Trophoblast cell (in vitro differentiated cells and primary cell): ENCODE results near the gene LGALS7.

Experiments used
- DNase-seq, 2 donors: peaks; one replicate each; pipeline ENCODE4 v3.0.0-alpha.2; 2016
- H2AFZ ChIP-seq: 2 replicates; pipeline ENCODE4 v1.6.1; 2013; ENCODE audit warnings: low read length, moderate library complexity, mild to moderate bottlenecking; ENCODE audit not compliant: insufficient read depth, poor library complexity
- H2AK5ac ChIP-seq: 2 replicates; pipeline ENCODE4 v1.6.1; 2013; ENCODE audit warnings: mild to moderate bottlenecking, low read length
- H2BK120ac ChIP-seq: 2 replicates; pipeline ENCODE4 v1.6.1; 2013; ENCODE audit warnings: low read length, mild to moderate bottlenecking, moderate library complexity; ENCODE audit not compliant: insufficient read depth, poor library complexity
- H2BK12ac ChIP-seq: 2 replicates; pipeline ENCODE4 v1.6.1; 2013; ENCODE audit warnings: mild to moderate bottlenecking, low read length, moderate library complexity
- H2BK5ac ChIP-seq: 2 replicates; pipeline ENCODE4 v1.6.1; 2013; ENCODE audit warnings: low read length, low read depth, moderate library complexity, mild to moderate bottlenecking; ENCODE audit not compliant: poor library complexity
- H3K14ac ChIP-seq: 2 replicates; pipeline ENCODE4 v1.6.1; 2013; ENCODE audit warnings: mild to moderate bottlenecking, low read length
- H3K18ac ChIP-seq: 2 replicates; pipeline ENCODE4 v1.6.1; 2013; ENCODE audit warnings: mild to moderate bottlenecking, low read length
- H3K23ac ChIP-seq: 2 replicates; pipeline ENCODE4 v1.6.1; 2013; ENCODE audit warnings: low read length
- H3K27ac ChIP-seq: 2 replicates; pipeline ENCODE4 v1.5.1; 2013; ENCODE audit warnings: low read depth, mild to moderate bottlenecking, inconsistent platforms, low read length, moderate library complexity
- H3K27me3 ChIP-seq: 2 replicates; pipeline ENCODE4 v1.6.1; 2013; ENCODE audit warnings: inconsistent platforms, mild to moderate bottlenecking, low read length, moderate library complexity; ENCODE audit not compliant: insufficient read depth
- H3K36me3 ChIP-seq, 2 experiments: 1 replicate in 1 of 2; 2 replicates in 1 of 2; pipeline ENCODE4 v1.6.1; 2013; ENCODE audit warnings: low read length in 2 of 2, mild to moderate bottlenecking in 2 of 2, moderate library complexity in 1 of 2; ENCODE audit not compliant: insufficient read depth in 2 of 2, control insufficient read depth in 1 of 2
- H3K4ac ChIP-seq: 2 replicates; pipeline ENCODE4 v1.6.1; 2013; ENCODE audit warnings: low read depth, mild to moderate bottlenecking, low read length, moderate library complexity
- H3K4me1 ChIP-seq, 2 experiments: 1 replicate in 1 of 2; 2 replicates in 1 of 2; pipeline ENCODE4 v1.6.1; 2013; ENCODE audit warnings: low read length in 2 of 2, mild to moderate bottlenecking in 2 of 2, moderate library complexity in 1 of 2; ENCODE audit not compliant: insufficient read depth in 2 of 2, control insufficient read depth in 1 of 2
- H3K4me2 ChIP-seq: 2 replicates; pipeline ENCODE4 v1.6.1; 2013; ENCODE audit warnings: inconsistent platforms, mild to moderate bottlenecking, low read length, moderate library complexity
- H3K4me3 ChIP-seq: 2 replicates; pipeline ENCODE4 v1.5.1; 2013; ENCODE audit warnings: mild to moderate bottlenecking, low read depth, low read length, inconsistent platforms
- H3K79me1 ChIP-seq: one replicate; pipeline ENCODE4 v1.6.1; 2013; ENCODE audit warnings: low read length
- H3K79me2 ChIP-seq: 2 replicates; pipeline ENCODE4 v1.6.1; 2013; ENCODE audit warnings: low read length, mild to moderate bottlenecking; ENCODE audit not compliant: control insufficient read depth, insufficient read depth, poor library complexity
- H3K9ac ChIP-seq: 2 replicates; pipeline ENCODE4 v1.6.1; 2013; ENCODE audit warnings: mild to moderate bottlenecking, low read length
- H3K9me3 ChIP-seq: 2 replicates; pipeline ENCODE4 v1.6.1; 2013; ENCODE audit warnings: low read depth, mild to moderate bottlenecking, control low read depth, inconsistent platforms, low read length; ENCODE audit not compliant: insufficient read depth
- H4K12ac ChIP-seq: 2 replicates; pipeline ENCODE4 v1.6.1; 2013; ENCODE audit warnings: low read depth, mild to moderate bottlenecking, low read length, moderate library complexity
- H4K8ac ChIP-seq: 2 replicates; pipeline ENCODE4 v1.6.1; 2013; ENCODE audit warnings: low read depth, mild to moderate bottlenecking, low read length, moderate library complexity
- H4K91ac ChIP-seq: one replicate; pipeline ENCODE4 v1.6.1; 2013; ENCODE audit warnings: low read depth, mild to moderate bottlenecking, low read length, moderate library complexity
- WGBS: extraction: QIAGEN DNeasy Blood & Tissue Kit; methylation state at CpG from one replicate; pipeline ENCODE4 v1.1.7; 2013; ENCODE audit warnings: missing lambda C conversion rate; ENCODE audit not compliant: insufficient read length, insufficient coverage; ENCODE audit errors: extremely low coverage; 5-methylcytosine and 5-hydroxymethylcytosine counted together

The LGALS7 gene

DNA sequence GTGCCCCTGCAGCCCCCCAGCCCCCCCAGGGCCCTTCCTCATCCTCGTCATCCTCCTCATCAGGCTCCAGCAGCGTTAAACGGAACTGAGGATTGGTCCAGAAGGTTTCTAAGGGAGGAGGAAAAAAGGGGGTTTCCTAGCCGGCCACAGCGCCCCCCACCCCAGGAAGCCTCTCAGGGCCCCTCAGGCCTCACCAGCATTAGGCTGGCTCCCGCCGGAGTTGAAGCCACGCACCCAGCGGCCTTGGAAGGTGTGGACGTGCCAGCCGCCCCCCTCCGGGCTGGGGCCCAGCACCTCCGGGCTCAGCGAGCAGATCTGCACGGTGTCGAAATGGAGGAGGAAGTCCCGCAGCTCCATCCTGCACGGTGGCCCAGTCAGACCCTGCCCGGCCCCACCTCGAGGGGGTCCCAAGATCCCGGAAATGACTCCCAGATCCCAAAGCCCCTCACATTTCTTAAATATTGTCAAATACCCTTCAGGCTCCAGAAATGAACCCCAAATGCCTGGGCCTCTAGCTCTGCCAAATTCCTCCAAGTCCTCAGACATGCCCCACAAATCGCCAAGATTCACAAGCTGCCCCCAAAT is 35.9 kb downstream of the LGALS7 start:
- Histone ChIP-seq H3K27me3 (no peaks in the 10 kb centered on the region), H3K36me3 (peaks cover 0 to 6% of the 10 kb centered on the region in 2 experiments), H3K23ac (no peak overlapping the region), H3K4me3 (no peak overlapping the region), H2BK5ac (no peak overlapping the region), H3K79me2 (no peaks in the 10 kb centered on the region), H3K18ac (no peak overlapping the region), H3K4ac (no peak overlapping the region), H4K8ac (no peak overlapping the region), H3K27ac (no peak overlapping the region), H3K9ac (no peak overlapping the region), H3K4me2 (no peak overlapping the region), H2AK5ac (peak overlapping the region; percentile 84), H2AFZ (no peak overlapping the region), H2BK12ac (peak overlapping the region; percentile 58), H3K9me3 (peaks cover 9% of the 10 kb centered on the region), H4K12ac (peak overlapping the region; percentile 44), H3K79me1 (peaks cover 10% of the 10 kb centered on the region), H2BK120ac (no peak overlapping the region), H4K91ac (peak overlapping the region; percentile 41), H3K4me1 (peaks cover 12 to 14% of the 10 kb centered on the region in 2 experiments), H3K14ac (no peak overlapping the region)
- no peak for DNase-seq
- no CpG with 5 or more reads among the region's 22 CpGs for WGBS

DNA sequence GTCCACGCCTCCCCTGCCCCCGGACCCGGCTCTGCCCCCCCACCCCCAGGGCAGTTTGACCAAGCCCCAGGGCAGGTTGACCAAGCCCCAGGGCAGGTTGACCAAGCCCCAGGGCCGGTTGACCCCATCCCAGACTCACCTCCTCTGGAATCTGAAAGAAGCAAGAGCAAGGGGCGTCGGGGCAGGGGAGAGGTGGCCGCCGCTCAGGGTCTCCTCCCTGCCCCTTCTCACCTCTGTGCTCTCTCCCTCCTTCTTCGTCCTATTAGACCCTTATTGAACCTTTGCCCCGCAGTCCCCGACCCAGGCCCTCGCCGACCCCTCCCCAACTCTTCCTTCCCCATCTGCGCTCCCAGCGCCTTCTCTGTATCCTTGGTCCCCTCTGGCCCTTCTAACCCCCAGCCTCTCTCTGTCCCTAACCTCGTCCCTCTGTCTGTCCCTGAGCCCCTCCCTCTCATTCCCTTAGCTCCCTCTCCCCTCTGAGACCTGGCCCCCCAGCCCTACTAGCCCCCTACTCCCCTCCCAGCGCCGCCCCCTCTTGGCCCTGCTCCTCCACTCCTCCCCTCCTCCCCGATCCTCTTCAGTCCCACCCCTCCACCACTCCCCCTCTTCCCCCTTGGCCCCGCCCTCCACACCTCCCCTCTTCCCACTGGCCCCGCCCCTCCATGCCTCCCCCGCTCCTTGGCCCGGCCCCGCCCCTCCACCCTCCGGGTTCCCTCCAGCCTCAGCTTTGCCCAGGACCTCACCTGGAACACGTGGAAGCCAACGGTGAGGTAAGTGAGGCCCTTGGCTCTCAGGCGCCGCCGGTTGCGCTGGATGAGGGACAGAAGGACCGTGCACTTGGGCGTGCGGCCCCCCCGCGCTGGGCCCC is 36.7 kb downstream of the LGALS7 start:
- H2AK5ac ChIP-seq, result peak overlapping the region; percentile 12
- no peak overlapping the region for H2BK5ac ChIP-seq
- H3K4ac ChIP-seq, result no peak overlapping the region
- WGBS, result no CpG with 5 or more reads among the region's 36 CpGs
- H3K9ac ChIP-seq, result no peak overlapping the region
- no peaks in the 10 kb centered on the region for H3K79me2 ChIP-seq
- peak overlapping the region; percentile 7 for H2BK120ac ChIP-seq
- H3K14ac ChIP-seq, result peak overlapping the region; percentile 43
- peaks cover 10% of the 10 kb centered on the region for H3K79me1 ChIP-seq
- peaks cover 8% of the 10 kb centered on the region for H3K9me3 ChIP-seq
- H3K4me3 ChIP-seq, result no peak overlapping the region
- H3K27me3 ChIP-seq, result no peaks in the 10 kb centered on the region
- H3K27ac ChIP-seq, result no peak overlapping the region
- H3K4me1 ChIP-seq, result peaks cover 12 to 14% of the 10 kb centered on the region in 2 experiments
- peak overlapping the region; percentile 32 for H2AFZ ChIP-seq
- H4K8ac ChIP-seq, result peak overlapping the region; percentile 22
- peaks cover 5 to 11% of the 10 kb centered on the region in 2 experiments for H3K36me3 ChIP-seq
- no peak overlapping the region for H3K23ac ChIP-seq
- peak overlapping the region; percentile 50 for H3K4me2 ChIP-seq
- no peak overlapping the region for H2BK12ac ChIP-seq
- H3K18ac ChIP-seq, result no peak overlapping the region
- DNase-seq, result peak; percentile 40 to 66
- peak overlapping the region; percentile 69 for H4K91ac ChIP-seq
- peak overlapping the region; percentile 68 for H4K12ac ChIP-seq

DNA sequence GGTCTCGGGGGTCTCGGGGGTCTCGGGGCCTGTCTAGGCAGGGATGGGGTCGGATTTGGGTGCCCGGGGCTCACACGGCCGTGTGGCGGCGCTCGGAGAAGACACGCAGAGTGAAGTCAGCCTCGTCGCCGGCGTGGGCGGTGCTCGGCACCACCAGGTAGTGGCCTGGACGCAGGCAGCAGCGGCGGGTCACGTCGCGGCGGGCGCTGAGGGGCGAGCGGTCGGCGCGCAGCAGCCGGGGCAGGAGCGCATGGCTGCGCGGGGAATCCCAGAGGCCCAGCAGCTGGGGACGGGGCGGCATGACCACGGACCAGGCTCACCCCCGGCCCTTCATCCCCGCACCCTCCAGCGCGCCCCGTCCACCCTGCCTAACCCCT is 37.3 kb downstream of the LGALS7 start:
- Histone ChIP-seq H3K4me3 (peak overlapping the region; percentile 29), H2AFZ (peak overlapping the region; percentile 15), H3K36me3 (peaks cover 10 to 17% of the 10 kb centered on the region in 2 experiments), H3K9me3 (peaks cover 8% of the 10 kb centered on the region), H2AK5ac (no peak overlapping the region), H3K4me2 (peak overlapping the region; percentile 50), H2BK5ac (no peak overlapping the region), H3K14ac (no peak overlapping the region), H3K18ac (peak overlapping the region; percentile 78), H3K9ac (no peak overlapping the region), H3K4me1 (peaks cover 12 to 14% of the 10 kb centered on the region in 2 experiments), H3K79me1 (peaks cover 10% of the 10 kb centered on the region), H2BK120ac (peak overlapping the region; percentile 1), H3K79me2 (no peaks in the 10 kb centered on the region), H3K27ac (peak overlapping the region; percentile 4), H4K91ac (peak overlapping the region; percentile 69), H3K27me3 (no peaks in the 10 kb centered on the region), H2BK12ac (peak overlapping the region; percentile 0), H4K8ac (peak overlapping the region; percentile 20), H3K23ac (no peak overlapping the region), H4K12ac (no peak overlapping the region), H3K4ac (no peak overlapping the region)
- DNase-seq, result peak; percentile 86
- WGBS, result no CpG with 5 or more reads among the region's 42 CpGs

DNA sequence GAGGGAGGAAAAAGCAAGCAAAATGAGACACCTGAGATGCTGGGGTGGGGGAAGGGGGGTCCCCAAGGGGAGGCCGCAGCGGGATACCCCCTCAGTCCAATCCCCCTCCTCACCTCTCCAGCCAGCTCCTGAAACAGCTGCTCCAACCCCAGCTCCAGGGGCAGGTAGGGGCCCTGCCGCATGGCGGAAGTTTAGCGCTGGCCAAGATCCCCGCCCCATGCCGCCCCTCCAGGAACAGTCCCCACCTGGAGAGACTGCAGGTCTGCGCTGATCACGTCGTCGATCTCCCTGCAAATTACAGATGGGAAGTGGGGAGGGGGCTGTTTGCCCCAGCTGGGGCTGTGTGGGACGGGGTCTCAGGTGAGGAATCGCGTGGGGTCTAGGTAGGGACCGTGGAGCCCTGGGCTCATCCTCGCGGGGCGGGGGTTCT is 38.0 kb downstream of the LGALS7 start:
- peak overlapping the region; percentile 60 for H2BK120ac ChIP-seq
- H3K18ac ChIP-seq, result peak overlapping the region; percentile 57
- peaks cover 12 to 14% of the 10 kb centered on the region in 2 experiments for H3K4me1 ChIP-seq
- no peak overlapping the region for H3K14ac ChIP-seq
- H4K12ac ChIP-seq, result peak overlapping the region; percentile 35
- no peak overlapping the region for H3K23ac ChIP-seq
- peak overlapping the region; percentile 35 for H2BK5ac ChIP-seq
- no peaks in the 10 kb centered on the region for H3K27me3 ChIP-seq
- H2AK5ac ChIP-seq, result no peak overlapping the region
- peaks cover 17 to 25% of the 10 kb centered on the region in 2 experiments for H3K36me3 ChIP-seq
- peak overlapping the region; percentile 65 for H4K8ac ChIP-seq
- H3K79me1 ChIP-seq, result peaks cover 10% of the 10 kb centered on the region
- H3K9ac ChIP-seq, result no peak overlapping the region
- H3K9me3 ChIP-seq, result peaks cover 8% of the 10 kb centered on the region
- peak; percentile 39 to 64 for DNase-seq
- WGBS, result no CpG with 5 or more reads among the region's 18 CpGs
- peak overlapping the region; percentile 71 for H2AFZ ChIP-seq
- no peak overlapping the region for H3K4ac ChIP-seq
- no peaks in the 10 kb centered on the region for H3K79me2 ChIP-seq
- no peak overlapping the region for H2BK12ac ChIP-seq
- H3K4me2 ChIP-seq, result peak overlapping the region; percentile 44
- peak overlapping the region; percentile 49 for H3K4me3 ChIP-seq
- H4K91ac ChIP-seq, result peak overlapping the region; percentile 67
- peak overlapping the region; percentile 68 for H3K27ac ChIP-seq
